NCI-H1694 treated with DMSO at 0.1 percent for 48 hours (cell line): ENCODE data around the gene IFI30.

Experiments used
- DNase-seq: peaks from one replicate; lab custom pipeline; 2025; lab: John Stamatoyannopoulos, UW

The IFI30 gene

DNA sequence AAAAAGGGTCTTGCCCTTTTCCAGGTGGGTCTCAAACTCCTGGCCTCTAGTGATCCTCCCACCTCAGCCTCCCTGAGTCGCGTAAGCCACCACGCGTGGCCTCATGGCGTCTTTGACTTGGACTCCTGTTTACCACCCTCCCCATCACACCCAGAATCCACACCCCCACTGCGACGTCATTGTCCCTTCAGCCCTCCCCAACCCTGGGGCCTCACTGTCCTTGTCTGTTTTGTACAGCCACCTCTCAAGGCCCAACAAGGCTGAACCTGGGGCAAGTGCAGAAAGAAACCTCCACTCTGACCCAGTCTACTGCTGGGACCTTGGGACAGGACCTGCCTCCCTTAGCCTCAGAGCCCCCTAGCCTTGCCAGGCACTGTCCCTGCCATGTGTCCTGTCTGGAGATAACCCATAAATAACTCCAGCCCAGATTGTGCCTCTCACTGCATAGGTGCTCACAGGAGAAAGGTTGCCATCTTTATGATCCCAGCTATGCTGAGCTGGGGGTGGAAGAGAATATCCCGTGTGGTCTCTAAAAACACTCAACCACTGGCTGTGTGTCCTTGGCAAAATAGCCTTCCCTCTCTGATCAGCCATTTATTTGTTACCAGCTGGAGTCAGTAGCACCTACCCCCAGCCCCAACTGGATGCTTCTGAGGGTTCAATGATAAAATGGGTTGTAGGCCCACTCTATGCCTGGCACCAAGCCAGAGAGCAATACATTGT, 1.8 kb upstream of the IFI30 start:
- DNase-seq = no peak

DNA sequence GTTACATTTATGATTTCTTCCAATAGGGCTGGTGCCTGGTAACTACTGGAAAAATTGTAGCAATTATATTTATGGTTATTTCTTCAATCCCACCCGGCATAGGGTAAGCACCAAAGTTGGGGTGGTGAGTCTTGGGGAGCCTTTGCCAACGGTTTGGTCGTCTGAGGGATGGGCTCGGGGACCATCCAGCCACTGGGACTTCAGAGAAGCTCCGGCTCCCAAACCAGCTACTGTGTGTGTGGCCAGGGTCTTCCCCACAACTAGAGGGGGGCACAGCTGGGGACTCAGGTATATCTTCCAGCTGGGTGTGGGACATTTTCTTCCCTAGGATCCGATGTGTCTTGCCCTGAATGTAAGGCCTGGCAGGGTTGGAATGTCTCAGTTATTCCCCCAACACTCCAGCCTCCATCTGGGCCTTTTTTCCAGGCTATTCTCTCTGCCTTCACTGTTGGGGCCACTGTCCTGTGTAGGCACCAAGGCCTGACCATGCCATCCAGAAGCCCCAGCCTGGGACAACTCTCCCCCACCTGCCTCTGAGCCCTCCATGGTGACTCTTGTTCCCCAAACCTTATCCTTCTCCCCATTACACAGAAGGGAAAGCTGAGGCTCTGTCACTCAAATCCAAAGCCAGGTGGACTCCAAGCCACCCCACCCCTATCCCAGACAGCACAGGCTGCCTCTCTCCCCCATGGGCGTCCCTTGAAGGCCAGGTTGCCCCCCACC, 1.1 kb upstream of the IFI30 start:
- no peak for DNase-seq

DNA sequence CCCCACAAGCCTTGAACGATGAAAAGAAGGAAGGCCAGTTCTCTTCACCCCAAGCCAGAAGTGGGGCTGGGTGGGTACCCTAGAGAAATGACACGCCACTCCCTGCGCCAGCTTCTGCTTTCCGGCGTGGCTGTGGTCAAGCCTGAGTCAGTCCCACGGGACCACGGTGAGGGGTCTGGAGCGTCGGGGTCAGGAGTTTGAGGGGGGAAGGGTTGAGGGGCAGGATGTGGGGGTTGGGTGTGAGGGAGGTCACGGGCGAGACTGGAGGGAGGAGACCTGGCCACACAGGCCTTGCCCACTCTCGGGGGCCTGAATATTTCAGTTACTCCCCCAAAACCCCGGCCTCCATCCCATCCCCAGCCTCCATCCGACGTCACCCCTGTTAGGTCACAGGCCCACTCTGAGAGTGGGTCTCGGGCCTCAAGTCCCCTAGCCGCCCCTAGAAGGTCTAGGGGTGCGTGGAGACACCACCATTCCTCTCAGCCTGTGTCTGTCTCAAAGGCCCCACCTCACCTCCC, 500 bp upstream of the IFI30 start:
- DNase-seq = no peak

DNA sequence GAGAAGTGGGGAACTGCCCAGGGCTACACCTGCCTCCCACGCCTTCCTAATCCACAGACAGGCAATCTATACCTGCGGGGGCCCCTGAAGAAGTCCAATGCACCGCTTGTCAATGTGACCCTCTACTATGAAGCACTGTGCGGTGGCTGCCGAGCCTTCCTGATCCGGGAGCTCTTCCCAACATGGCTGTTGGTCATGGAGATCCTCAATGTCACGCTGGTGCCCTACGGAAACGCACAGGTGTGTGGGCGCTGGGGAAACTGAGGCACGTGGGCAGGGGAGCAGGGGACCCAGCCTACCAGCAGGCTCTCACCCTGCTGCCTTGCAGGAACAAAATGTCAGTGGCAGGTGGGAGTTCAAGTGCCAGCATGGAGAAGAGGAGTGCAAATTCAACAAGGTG, 1.4 kb downstream of the IFI30 start:
- no peak for DNase-seq

DNA sequence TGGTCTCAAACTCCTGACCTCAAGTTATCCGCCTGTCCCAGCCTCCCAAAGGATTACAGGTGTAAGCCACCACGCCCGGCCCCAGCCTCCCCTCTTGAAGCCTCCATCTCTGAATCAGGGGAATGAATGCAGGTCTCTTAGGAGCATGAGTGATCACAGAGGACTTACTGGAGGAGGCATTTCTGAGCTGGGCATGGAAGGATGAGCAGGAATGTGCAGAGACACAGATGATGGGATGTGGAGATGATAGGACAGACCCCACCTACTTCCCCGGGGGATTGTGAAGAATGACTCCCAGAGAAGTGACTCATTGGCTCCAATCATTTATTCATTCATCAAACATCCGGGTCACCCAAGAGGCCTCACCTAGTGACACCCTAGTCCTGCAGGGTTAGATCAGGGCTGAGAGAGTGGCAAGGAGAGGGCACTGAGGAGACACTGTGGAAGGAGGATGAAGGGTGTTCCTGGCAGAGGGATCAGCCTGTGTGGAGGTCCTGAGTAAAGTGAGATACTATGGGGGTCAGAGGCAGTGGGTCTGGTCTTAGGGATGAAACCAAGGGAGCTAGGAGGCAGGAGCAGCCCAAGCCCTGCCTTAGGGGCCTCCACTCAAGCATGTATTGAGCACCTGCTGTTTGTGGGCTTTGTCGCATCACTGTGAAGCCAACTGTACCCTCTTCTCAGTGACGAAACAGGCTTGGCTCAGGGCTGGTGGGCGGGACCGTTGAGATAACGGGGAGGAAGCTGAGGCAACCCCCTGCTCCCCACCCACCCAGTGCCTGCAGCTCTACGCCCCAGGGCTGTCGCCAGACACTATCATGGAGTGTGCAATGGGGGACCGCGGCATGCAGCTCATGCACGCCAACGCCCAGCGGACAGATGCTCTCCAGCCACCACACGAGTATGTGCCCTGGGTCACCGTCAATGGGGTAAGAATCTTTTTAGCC, 3.0 kb downstream of the IFI30 start:
- DNase-seq = no peak

DNA sequence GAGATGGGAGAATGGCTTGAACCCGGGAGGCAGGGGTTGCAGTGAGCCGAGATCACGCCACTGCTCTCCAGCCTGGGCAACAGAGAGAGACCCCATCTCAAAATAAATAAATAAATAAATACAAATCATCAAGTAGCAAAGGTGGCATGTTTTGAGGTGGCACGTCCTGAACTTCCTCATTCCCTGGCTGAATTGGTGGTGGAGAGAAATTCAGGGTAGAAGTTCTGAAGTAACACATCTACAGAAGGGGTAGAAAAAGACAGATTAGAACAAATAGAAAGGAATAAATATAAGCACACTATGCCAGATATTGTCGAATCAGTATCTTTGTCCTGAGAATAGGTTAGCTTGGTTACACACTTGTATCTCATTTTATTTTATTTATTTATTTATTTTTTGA, 6.3 kb downstream of the IFI30 start:
- no peak for DNase-seq

DNA sequence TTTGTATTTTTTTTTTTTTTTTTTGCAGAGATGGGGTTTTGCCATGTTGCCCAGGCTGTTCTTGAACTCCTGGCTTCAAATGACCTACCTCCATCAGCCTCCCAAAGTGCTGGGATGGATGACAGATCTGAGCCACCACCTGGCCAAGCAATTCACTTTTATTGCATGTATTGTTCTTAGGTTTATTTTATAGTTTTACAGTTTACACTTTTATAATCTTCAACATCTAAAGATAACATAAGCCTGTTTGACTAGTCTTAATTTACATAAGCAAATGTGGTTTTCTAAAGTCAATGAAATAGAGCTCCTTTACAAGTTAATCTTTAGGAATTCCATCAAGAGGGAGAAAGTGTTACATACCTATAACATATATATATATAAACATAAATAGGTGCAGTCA, 9.9 kb downstream of the IFI30 start:
- DNase-seq = no peak

DNA sequence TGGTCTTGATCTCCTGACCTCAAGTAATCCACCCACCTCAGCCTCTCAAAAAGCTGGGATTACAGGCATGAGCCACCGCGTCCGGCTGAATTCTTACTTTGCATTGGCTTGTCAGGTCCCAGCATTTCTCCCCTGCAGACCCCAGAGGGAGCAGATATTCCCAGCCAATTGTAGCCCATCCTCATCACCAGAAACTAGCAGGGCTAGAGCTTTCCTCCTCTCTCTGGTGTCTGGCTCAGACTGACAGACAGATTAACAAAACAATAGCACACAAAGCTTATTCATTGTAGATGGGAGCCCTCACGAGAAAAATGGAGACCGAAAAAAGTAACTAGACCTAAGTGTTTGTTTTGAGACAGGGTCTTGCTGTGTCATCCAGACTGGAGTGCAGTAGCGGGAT, 11.9 kb downstream of the IFI30 start:
- DNase-seq = no peak

DNA sequence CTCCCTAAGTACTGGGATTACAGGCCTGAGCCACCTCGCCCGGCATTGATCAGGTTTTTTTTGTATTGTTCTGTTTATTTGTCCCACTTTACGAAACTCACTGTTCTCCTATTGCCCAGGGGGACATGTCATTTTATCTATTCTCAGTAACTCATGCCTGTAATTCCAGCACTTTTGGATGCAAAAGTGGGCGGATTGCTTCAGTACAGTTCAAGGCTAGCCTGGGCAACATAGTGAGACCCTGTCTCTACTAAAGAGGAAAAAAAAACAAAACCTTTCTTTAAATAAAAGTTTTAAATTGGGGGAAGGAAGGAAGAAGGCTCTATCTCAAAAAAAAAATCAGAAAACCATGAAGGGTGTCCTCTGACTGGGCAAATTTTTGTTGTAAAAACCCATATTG, 16.7 kb downstream of the IFI30 start:
- no peak for DNase-seq

DNA sequence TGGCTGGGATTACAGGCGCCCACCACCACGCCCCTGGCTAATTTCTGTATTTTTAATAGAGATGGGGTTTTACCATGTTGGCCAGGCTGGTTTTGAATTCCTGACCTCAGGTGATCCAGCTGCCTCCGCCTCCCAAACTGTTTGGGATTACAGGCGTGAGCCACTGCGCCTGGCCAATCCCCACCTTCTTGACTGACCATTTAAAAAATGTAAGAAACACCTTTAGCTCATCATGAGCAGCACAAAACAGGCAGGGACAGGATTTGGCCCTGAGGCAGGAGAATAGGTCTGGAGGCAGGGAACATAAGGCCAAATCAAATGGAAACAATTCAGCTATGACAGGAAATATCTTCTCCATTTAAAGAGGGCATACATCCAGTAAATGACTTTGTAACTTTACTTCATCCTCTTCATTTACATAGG, 18.0 kb downstream of the IFI30 start:
- DNase-seq = no peak

DNA sequence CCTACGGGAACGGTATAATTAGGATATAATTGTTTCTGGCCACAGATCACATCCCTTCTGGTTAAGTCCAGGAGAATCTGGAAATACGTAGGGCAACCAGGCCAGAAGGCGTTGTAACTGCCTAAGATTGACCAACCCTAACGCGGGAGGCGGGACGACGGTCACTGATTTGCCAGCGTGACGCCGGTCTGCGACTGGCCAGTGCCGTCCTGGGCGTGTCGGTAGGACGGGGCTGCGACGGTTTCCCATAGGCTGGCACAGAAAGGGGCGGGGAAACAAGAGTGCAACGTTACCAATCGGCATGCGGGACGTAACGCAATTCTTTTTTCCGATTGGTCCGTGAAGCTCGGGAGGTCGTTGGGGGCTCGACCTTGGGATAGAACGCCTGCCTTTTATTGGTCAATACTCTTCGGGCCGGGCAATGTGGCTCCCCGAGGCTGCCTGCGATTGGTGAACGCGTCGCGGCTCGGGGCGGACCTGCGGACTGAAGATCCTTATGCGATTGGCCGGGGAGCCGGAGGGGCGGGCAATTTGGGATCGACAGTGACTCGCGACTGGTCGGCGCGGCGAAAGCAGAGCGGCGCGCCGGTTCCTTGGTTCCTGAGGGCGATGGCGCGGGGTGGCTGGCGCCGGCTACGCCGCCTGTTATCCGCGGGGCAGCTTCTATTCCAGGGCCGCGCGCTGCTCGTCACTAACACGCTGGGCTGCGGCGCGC, 19.2 kb downstream of the IFI30 start, which contains the start of gene MPV17L2:
Gene MPV17L2, plus strand, starts transcription at position 546 of the 715 bp plus-strand sequence. Its CDS starts 64 bp downstream, at position 610.
- DNase-seq = peak; percentile 100

DNA sequence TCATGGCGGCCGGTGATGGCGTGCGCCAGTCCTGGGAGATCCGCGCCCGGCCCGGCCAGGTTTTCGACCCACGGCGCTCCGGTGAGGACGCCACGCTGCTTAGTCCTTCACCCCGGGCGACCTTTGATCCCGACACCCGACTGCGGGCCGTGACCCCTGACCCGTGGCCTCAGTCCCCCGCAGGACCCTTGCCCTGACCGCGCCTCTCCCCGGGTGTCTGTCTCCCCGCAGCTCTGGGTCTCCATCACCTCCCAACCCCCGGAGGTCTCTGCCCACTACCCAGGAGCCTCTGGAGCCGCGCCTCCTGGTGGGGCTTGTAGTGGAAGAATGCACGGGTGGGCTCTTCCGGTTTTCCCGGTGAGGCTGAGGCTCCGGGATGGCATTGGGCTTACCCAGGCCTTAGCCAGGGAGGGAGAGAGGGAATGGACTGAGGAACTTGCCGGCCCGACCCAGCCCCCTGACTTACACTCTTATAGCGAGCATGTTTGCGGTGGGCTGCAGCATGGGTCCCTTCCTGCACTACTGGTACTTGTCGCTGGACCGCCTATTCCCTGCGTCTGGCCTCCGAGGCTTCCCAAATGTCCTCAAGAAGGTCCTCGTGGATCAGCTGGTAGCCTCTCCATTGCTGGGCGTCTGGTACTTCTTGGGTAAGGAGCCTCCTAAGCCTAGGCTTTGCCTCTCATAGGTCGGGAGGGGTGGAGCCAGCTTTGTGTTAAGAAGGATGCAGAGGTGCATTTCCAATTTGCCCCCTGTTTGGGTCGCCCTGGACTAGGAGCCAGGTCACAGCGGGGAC, 20.0 kb downstream of the IFI30 start:
- DNase-seq = no peak

DNA sequence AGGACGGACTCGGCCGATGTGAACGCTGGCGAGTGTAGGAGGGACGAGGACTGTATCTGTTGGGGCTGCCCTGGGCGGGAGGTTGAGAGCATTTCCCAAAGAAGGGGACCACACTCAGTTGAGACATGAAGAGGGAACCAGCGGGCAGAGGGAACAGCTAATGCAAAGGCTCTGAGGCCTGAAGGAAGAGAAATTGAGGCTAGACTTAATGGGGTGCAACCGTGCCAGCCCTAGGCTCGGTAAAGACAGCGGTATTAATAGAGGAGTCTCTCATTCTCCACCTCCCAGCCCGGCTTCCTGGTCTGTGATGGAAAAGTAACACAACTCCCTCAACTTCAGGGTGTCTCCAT, 20.5 kb downstream of the IFI30 start:
- no peak for DNase-seq

DNA sequence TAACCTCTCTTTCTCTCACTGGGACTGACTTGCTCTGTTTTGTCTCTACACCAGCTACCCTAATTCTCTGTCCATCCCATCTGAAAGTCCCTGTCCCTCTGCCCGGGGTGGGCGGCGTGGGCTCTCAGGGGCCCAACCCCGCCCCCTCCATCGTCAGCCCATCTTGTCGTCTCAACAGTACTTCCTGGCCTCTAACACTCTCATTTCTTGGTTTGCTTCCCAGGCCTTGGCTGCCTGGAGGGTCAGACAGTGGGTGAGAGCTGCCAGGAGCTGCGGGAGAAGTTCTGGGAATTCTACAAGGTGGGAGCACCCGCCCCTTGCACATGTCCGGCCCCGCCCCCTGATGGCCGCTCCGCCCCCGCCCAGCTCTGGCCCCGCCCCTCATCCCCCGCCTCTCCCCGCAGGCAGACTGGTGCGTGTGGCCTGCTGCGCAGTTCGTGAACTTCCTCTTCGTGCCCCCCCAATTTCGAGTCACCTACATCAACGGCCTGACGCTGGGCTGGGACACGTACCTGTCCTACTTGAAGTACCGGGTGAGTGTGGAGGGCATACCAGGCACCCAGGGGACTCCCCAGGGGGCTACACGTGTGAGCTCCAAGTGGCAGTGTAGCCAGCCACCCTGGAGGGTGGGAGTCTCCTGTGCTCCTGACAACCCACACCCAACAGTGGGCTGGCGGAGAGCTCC, 21.1 kb downstream of the IFI30 start:
- no peak for DNase-seq

DNA sequence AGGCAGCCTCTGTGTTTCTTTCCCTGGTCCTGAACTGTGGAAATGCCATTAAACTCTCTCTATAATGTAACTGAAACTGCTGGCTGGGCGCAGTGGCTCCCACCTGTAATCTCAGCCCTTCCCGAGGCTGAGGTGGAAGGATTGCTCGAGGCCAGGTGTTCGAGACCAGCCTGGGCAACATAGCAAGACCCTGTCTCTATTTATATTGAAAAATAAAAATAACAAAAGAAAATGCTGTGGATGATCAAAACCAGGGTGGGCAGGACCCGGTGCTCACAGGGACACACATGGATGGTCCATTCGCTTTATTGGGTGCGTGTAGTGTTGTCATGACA, 22.9 kb downstream of the IFI30 start:
- DNase-seq = no peak

DNA sequence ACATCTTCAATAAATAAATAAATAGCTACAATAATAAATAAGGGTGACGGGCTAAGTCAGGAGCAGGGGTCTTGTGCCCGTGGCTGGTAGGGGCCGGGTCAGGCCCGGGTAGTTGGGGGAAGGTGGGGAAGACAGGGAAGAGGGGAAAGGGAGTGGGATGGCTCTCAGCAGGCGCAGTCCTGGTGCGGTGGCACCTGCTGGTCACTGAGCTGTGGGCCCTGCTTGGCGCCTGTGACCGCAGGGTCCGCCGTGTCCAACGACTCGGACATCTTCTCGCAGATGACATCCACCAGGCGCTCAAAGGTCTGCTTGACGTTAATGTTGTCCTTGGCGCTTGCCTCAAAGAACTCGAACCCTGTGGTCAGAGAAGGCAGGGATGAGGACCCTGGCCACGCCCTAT, 23.7 kb downstream of the IFI30 start:
- DNase-seq = no peak

DNA sequence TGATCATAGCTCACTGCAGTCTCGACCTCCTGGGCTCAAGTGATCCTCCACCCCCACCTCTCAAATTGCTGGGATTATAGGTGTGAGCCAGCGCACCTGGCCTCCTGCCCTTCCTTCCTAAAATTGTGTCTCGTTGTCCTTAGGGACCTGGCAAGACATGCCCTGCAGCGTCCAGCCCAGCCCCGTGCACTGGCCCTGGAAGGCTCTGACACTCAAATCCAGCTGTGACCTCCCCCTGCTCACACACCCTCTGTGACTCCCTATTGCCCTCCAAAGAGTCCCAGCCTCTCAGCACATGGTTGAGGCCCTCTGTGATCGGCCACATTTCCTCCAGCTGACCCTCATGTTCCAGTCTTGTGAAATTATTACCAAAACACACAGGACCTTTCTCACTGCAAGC, 24.3 kb downstream of the IFI30 start:
- no peak for DNase-seq

DNA sequence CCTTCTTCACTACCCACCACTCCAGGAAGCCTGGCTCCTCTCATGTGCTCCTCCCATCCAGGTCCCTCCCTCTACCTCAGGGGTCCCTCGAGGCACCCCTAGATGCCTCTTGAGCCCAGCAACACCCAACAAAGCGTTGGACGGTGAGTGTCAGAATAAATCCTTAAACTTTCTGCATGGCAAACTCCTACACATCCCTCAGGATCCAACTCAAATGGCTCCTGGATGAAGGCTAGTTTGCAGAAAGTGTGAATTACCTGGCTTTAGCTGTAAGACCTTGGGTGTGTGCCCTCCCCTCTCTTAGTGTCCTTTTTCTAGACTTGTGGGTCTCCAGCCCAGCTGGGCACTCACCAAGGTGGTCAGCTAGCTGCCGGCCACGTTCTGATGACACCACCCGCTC, 24.8 kb downstream of the IFI30 start:
- DNase-seq = no peak

DNA sequence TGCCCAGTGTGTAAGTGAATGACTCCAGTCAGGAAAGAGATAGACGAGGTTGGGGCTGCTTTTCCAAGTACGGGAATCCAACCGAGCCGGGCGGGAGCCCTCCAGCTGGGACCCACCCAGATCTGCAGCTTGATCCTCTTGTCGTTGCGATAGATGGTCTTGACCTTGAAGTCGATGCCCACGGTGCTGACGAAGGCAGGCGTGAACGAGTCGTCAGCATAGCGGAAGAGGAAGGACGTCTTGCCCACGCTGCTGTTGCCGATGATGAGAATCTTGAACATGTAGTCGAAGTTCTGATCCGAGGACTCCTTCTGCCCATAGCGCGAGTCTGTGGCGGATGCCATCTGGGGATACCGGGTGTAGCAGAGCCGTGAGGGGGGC, 28.8 kb downstream of the IFI30 start:
- DNase-seq = no peak

DNA sequence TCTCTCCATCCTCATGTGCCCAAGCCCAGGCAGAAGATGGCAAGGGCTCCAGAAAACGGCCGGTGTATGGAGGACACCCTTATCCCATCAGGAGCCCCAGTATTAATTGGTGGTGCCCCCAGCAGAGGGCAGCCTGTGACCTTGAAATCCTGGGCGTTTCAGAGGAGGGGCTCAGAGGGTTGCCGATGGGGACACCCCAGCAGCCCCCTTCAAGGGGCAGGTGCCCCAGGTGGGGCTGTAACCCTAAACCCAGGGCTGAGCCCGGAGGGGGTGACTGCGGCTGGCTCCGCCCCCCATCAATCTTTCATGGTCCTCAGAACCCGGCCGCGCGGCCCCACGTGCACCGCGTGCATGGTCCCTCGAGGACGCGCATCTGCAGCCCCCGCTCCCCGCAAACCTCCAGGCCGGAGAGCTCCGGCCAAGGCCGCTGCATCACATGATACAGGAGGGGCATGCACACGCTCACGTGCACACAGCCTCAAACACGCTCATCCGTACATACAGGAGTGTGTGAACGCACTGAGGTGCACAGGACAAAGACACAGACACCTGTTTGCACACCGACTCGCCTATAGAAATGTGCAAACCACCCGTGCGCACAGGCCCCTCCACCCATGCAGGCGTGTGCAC, 29.3 kb downstream of the IFI30 start:
- DNase-seq = peak; percentile 9
